ENCODE results near the gene NUP160.
"Not testable (repeated sequence)": the region's sequence is repeated elsewhere in the genome, so short reads cannot be mapped to it uniquely, and the experiment has no call there.

The NUP160 gene

GRCh38 chr11:47863898-47864430 is 15.8 kb upstream of the NUP160 start:
- DNase-seq (ENCODE audit: low read depth in 2 of 2): no peak

DNA sequence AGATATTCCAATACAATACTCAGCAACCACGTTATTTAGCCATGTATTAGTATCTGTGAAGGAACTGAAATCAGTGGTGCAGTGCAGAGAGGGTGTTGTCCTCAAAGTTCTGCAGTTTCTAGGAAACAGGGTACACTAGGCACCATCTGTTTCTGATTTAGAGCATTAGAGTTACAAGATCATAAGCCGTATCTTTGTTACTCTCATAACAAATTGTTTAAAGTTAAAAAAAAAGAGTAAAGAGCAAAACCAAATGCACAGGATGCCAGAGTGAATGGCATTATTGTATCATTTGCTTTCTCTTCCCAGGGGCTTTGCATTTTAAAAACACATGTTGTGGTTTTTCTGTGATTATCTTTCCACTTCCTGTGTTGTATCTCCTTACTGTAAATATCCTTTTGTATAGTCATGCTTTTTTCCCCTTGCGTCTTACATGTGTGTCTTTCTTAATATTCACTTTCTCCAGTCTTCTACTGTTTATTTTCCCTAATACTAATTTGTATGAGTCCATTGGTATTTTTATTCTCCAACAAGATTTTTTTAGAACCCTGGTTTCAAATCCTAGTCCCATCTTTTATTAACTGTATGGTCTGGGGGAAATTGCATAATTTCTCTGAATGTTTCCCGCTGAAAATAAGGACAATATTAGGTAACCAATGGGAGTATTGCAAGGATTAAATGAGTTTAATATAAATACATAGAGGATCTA is 15.2 kb upstream of the NUP160 start:
- no peak for DNase-seq (ENCODE audit: low read depth in 2 of 2)

GRCh38 chr11:47861728-47862127 is 13.6 kb upstream of the NUP160 start:
- DNase-seq (ENCODE audit: low read depth in 2 of 2): no peak

- DNase-seq (ENCODE audit: low read depth in 2 of 2): no peak
Observed at GRCh38 chr11:47860536-47860935, 12.4 kb upstream of the NUP160 start.

- no peak for DNase-seq (ENCODE audit: low read depth in 2 of 2)
Observed at GRCh38 chr11:47857892-47858543, 9.9 kb upstream of the NUP160 start.

DNA sequence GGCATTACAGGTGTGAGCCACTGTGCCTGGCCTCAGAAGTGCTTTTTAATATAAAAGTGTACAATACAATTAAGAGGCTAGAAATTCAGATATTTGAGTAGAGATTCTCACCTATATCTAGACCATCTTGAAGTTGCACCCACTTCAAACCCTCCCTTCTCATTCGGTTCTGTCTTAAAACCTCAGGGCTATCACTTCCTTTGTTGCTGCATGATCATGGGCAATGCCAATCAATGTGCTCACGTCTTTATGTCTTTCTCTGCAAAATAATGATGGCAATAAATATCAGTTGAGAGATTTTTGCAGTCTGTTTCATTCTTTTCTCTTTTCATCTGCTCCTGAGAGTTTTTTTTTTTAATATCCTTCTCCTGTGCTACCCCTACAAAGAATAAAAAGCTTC is 9.3 kb upstream of the NUP160 start:
- DNase-seq (ENCODE audit: low read depth in 2 of 2): no peak

DNA sequence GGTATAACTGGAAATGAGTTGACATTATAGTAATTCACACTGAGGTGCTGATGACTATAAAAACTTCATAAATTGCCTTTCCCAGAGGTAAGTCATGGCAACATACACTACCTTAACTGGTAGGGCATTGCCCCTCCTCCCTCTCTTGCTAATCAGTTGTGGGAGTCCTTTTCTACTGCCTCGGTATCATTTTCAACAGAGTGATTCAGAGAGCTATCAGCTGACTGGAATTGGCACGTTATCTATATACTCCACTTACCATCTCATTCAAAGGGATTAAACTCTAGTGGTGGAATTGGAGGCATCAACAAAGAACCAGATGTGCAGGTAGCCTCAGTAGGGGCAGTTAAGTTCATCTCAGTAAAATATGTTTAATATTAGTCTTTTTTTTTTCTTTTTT is 8.0 kb upstream of the NUP160 start:
- no peak for DNase-seq (ENCODE audit: low read depth in 2 of 2)

DNA sequence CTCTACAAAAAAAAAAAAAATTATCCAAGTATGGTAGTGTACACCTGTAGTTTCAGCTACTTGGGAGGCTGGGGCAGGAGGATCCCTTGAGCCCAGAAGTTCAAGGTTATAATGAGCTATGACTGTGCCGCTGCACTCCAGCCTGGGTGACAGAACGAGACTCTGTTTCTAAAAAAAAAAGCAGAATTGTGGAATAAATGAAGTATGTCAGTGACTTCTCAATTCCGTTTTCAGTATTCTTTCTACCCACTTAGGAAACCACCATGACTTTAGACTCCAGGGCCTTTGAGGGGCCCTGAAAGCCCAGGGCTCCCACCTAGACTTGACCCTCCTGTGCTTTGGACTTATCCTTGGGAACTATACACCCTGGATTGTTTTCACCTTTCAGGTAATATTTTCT is 6.5 kb upstream of the NUP160 start:
- no peak for DNase-seq (ENCODE audit: low read depth in 2 of 2)

GRCh38 chr11:47852053-47852452 is 3.9 kb upstream of the NUP160 start:
- no peak for DNase-seq (ENCODE audit: low read depth in 2 of 2)

- no peak for DNase-seq (ENCODE audit: low read depth in 2 of 2)
Observed at GRCh38 chr11:47850337-47850736, 2.2 kb upstream of the NUP160 start.

- no peak for DNase-seq (ENCODE audit: low read depth in 2 of 2)
Observed at GRCh38 chr11:47848700-47849155, 578 bp upstream of the NUP160 start.

DNA sequence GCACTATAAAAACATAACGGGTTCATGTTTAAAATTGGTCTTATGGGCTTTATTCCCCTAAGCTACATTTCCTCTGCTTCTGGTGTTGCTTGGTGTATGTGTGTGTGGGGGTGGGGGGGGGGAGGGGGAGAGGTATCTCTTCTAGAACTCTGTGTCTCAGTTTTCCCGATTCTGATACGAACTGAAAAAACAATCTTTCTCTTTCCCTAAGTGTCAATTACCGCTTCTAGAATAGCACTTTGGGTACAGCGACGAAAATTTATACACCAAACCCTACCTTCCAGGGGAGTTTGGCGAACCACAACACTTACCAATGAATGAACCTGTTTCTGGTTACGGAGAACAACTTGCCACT is 636 bp downstream of the NUP160 start:
- no peak for DNase-seq (ENCODE audit: low read depth in 2 of 2)

- DNase-seq (ENCODE audit: low read depth in 2 of 2): no peak
Observed at GRCh38 chr11:47846998-47847397, 1.2 kb downstream of the NUP160 start.

DNA sequence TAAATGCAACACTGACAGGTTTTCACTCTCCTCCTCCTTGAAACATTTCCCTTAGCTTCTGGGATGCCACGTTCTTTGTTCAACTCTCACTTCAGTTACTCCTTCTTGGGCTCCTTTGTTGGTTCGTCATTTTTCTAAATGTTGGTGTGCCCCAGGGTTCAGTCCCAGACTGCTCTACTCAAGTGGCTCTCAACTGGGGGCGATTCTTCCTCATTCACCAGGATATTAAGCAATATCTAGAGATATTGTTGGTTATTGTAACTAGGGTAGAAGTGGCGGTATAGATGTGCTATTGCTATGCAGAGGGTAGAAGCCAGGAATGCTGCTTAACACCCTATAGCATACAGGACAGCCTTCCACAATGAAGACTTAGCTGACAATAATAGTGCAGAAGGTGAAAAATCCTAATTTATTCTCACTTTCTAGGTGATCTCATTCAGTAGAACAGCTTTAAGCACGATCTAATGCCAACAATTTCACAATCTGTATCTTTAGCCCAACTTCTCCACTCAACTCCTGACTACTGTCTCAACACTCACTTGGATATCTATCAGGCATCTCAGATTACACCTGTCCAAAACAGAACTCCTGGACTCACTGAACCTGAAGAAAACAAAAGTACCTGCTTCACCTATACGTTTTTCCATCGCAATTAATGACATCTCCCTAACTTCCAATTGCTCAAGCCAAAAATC is 4.6 kb downstream of the NUP160 start:
- DNase-seq (ENCODE audit: low read depth in 2 of 2): no peak

GRCh38 chr11:47842749-47843148 is 5.4 kb downstream of the NUP160 start:
- no peak for DNase-seq (ENCODE audit: low read depth in 2 of 2)

- DNase-seq (ENCODE audit: low read depth in 2 of 2): no peak
Observed at GRCh38 chr11:47837929-47838328, 10.2 kb downstream of the NUP160 start.

- no peak for DNase-seq (ENCODE audit: low read depth in 2 of 2)
Observed at GRCh38 chr11:47837292-47837691, 10.9 kb downstream of the NUP160 start.

DNA sequence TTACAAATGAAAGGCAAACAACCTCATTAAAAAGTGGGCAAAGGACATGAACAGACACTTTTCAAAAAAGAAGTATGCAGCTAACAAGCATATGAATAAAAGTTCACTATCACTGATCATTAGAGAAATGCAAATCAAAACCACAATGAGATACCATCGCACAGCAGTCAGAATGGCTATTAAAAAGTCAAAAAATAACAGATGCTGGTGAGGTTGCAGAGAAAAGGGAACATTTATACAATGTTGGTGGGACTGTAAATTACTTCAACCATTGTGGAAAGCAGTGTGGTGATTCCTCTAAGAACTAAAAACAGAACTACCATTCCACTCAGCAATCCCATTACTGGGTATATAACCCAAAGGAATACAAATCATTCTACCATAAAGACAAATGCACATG is 18.1 kb downstream of the NUP160 start:
- not testable (repeated sequence) for DNase-seq (ENCODE audit: low read depth in 2 of 2)

GRCh38 chr11:47828284-47828683 is 19.9 kb downstream of the NUP160 start:
- no peak for DNase-seq (ENCODE audit: low read depth in 2 of 2)

- DNase-seq (ENCODE audit: low read depth in 2 of 2): not testable (repeated sequence)
Observed at GRCh38 chr11:47822664-47823063, 25.5 kb downstream of the NUP160 start.

- DNase-seq (ENCODE audit: low read depth in 2 of 2): no peak
Observed at GRCh38 chr11:47819743-47820142, 28.4 kb downstream of the NUP160 start.

DNA sequence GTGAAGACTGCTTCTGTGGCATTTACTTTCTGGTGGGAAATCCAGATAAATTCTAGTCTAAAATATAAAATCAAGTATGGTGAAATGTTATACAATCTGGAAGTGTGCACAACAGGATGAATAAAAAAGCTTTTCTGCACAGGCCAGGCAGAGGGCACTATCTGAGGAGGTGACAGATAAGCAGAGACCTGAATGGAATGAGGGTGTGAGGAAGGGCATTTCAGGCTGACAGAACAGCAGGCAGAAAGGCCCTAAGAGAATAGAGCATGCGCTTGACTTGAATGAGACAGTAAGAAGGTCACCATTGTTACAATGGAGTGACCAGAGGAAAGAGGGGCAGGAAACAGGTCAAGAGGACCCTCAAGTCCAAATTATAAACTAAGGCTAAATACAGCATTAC is 47.4 kb downstream of the NUP160 start:
- no peak for DNase-seq (ENCODE audit: low read depth in 2 of 2)

GRCh38 chr11:47797633-47798032 is 50.5 kb downstream of the NUP160 start:
- peak; percentile 18 to 52 for DNase-seq (ENCODE audit: low read depth in 2 of 2)
